HG03025 (cell line): ENCODE measurements around the gene SPOP.
"Not testable (repeated sequence)": the region's sequence is repeated elsewhere in the genome, so short reads cannot be mapped to it uniquely, and the experiment has no call there.

Experiments
- ATAC-seq: cut with Tn5 transposase; IDR thresholded peaks from one replicate; pipeline ENCODE4 v1.9.1; 2021; ENCODE audit warnings: mild to moderate bottlenecking, moderate library complexity; ENCODE audit not compliant: unreplicated experiment, low FRiP score

Gene SPOP

GRCh38 chr17:49555495-49556222 lies 122.2 kb downstream of the SPOP start:
- ATAC-seq: no peak

- no peak for ATAC-seq
Observed at GRCh38 chr17:49554694-49555494, 123.0 kb downstream of the SPOP start.

- ATAC-seq: no peak
Observed at GRCh38 chr17:49553676-49554335, 124.1 kb downstream of the SPOP start.

GRCh38 chr17:49552070-49552751 lies 125.7 kb downstream of the SPOP start:
- no peak for ATAC-seq

- no peak for ATAC-seq
Observed at GRCh38 chr17:49551221-49552069, 126.5 kb downstream of the SPOP start.

GRCh38 chr17:49550764-49551163 lies 127.1 kb downstream of the SPOP start:
- ATAC-seq: not testable (repeated sequence)

GRCh38 chr17:49549691-49550678 lies 127.9 kb downstream of the SPOP start:
- ATAC-seq: no peak

GRCh38 chr17:49549311-49549605 lies 128.6 kb downstream of the SPOP start:
- ATAC-seq: no peak
